ENCODE measurements around the gene BACH2. TPM values are rescaled to one million over a fixed set of nuclear protein-coding genes. Genes with fewer than 3 reads are reported as not detected.

The BACH2 gene
- total and polyA plus RNA-seq, 2 of the 8 experiments (the other 6 are each of a cell fraction or from before 2014, with no cell fraction given), result 1.9 to 5.9 TPM

DNA sequence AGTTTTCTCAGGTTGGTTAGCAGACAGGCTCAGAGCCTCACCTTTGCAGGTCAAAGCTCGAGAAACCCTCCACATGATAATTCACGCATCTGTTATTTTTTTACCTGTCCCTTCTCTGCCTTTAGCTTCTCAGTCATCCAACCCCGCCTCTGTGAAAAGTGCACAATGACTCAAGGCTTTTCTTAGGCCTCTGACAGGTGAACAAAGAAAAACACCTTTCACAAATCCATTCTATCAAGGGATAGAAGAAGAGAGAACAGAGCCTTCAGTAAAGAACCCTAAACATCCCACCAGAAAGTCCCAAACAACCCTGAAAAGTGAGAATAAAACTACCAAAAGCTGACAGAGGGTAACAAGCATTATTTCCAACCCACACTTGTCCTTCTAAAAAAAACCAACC, 224.1 kb downstream of the BACH2 start:
- H3K14ac ChIP-seq (ENCODE audit: insufficient read length), result no peak overlapping the region
- peaks cover 0 to 1% (median 0%) of the 10 kb centered on the region in 4 experiments; a peak in 1 of 7 replicates for H3K27me3 ChIP-seq (replicated peaks in 1 of 4; ENCODE audit: control insufficient read depth in 3 of 4, extremely low read depth in 1 of 4, insufficient read depth in 3 of 4, low read length in 3 of 4)
- H3K9ac ChIP-seq (replicated peaks in 1 of 4; ENCODE audit: extremely low read depth in 1 of 4, low read depth in 3 of 4, low read length in 3 of 4), result no peak overlapping the region
- H2BK15ac ChIP-seq (ENCODE audit: low read length), result no peak overlapping the region
- H3K79me2 ChIP-seq (ENCODE audit: control insufficient read depth in 1 of 2, insufficient read depth in 2 of 2, low read length in 2 of 2), result no peaks in the 10 kb centered on the region
- ChIA-PET CTCF (ENCODE audit: partially characterized antibody) (interaction anchor here (1.0 to 2.6 kb wide), 6 partner anchors 15 to 402 kb away, joined by 3 to 8 read pairs (median 4); no protein-coding TSS in a partner anchor), POLR2A (ENCODE audit: partially characterized antibody) (interaction anchor here (0.6 kb wide), 1 partner anchor 38 kb away, joined by 3 read pairs; no protein-coding TSS in a partner anchor)
- H2AFZ ChIP-seq (ENCODE audit: low read length), result no peak overlapping the region
- no peak overlapping the region for H2BK12ac ChIP-seq (ENCODE audit: low read depth, low read length)
- H3K4me3 ChIP-seq (ENCODE audit: extremely low read depth in 1 of 4, insufficient read depth in 2 of 4, low read depth in 3 of 4, low read length in 4 of 4), result no peak overlapping the region
- no peak overlapping the region for H3K56ac ChIP-seq (replicated peaks; ENCODE audit: insufficient read length, low read depth, low read length)
- WGBS, 2 experiments (ENCODE audit: extremely low coverage in 1 of 2, insufficient coverage in 1 of 2, insufficient read length in 1 of 2, insufficient replicate concordance in 2 of 2, low coverage in 1 of 2, low lambda C conversion rate in 2 of 2, missing lambda C conversion rate in 1 of 2), result 89% methylated on average over 3 of the region's 3 CpGs; no CpG with 5 or more reads in 1 of the 2 experiments
- H2AK5ac ChIP-seq (ENCODE audit: low read depth, low read length), result no peak overlapping the region
- H4K5ac ChIP-seq (ENCODE audit: insufficient read length, low read depth, low read length), result no peak overlapping the region
- H4K91ac ChIP-seq (replicated peaks; ENCODE audit: insufficient read length, low read length), result no peak overlapping the region
- H3K23ac ChIP-seq (ENCODE audit: insufficient read length), result no peak overlapping the region
- FAIRE-seq, result no peak
- H3K9me3 ChIP-seq (ENCODE audit: insufficient read depth in 2 of 2, low read depth in 1 of 2, low read length in 1 of 2), result no peaks in the 10 kb centered on the region
- peaks cover 0 to 5% (median 2%) of the 10 kb centered on the region in 4 experiments; a peak in 3 of 7 replicates for H3K4me1 ChIP-seq (replicated peaks in 1 of 4; ENCODE audit: control insufficient read depth in 3 of 4, insufficient read depth in 4 of 4, low read length in 3 of 4)
- H2BK20ac ChIP-seq (ENCODE audit: low read length), result no peak overlapping the region
- no peak overlapping the region for H2BK120ac ChIP-seq (replicated peaks; ENCODE audit: low read depth, low read length)
- H3K79me1 ChIP-seq (ENCODE audit: low read depth, low read length), result no peaks in the 10 kb centered on the region
- no peaks in the 10 kb centered on the region for H3K23me2 ChIP-seq (ENCODE audit: low read depth, low read length)
- H3K4me2 ChIP-seq (ENCODE audit: insufficient read depth in 1 of 2, low read depth in 2 of 2, low read length in 2 of 2), result no peak overlapping the region
- no peaks in the 10 kb centered on the region for H4K20me1 ChIP-seq (replicated peaks in 1 of 2; ENCODE audit: control insufficient read depth in 1 of 2, insufficient read depth in 2 of 2, low read length in 2 of 2)
- H3K18ac ChIP-seq (ENCODE audit: extremely low read depth, low read length), result no peak overlapping the region
- H3K4ac ChIP-seq (replicated peaks; ENCODE audit: insufficient read length, low read depth, low read length), result no peak overlapping the region
- no peak overlapping the region for H4K8ac ChIP-seq (ENCODE audit: extremely low read depth, insufficient read depth, low read length)
- no peak overlapping the region for H3K27ac ChIP-seq (ENCODE audit: low read depth, low read length)
- H3K36me3 ChIP-seq (ENCODE audit: control insufficient read depth in 2 of 4, insufficient read depth in 4 of 4, low read length in 3 of 4), result no peaks in the 10 kb centered on the region
- DNase-seq (ENCODE audit: low read depth in 1 of 2, low spot score in 2 of 2), result no peak
- H2BK5ac ChIP-seq (ENCODE audit: low read depth, low read length), result no peak overlapping the region
- TF ChIP-seq CEBPB (IDR thresholded peaks at IDR 0.05; ENCODE audit: low read depth, low read length), result no peak
- TF ChIP-seq CTBP2 (IDR thresholded peaks at IDR 0.05; ENCODE audit: borderline replicate concordance, insufficient read depth, insufficient read length, low read length), result no peak
- TF ChIP-seq JUND (IDR thresholded peaks at IDR 0.05; ENCODE audit: low read length), result no peak
- TF ChIP-seq, protein P1, sequence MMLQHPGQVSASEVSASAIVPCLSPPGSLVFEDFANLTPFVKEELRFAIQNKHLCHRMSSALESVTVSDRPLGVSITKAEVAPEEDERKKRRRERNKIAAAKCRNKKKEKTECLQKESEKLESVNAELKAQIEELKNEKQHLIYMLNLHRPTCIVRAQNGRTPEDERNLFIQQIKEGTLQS (IDR thresholded peaks at IDR 0.05; ENCODE audit: insufficient read depth, low read depth, low read length), result no peak
- TF ChIP-seq RNF2 (IDR thresholded peaks at IDR 0.05; ENCODE audit: borderline replicate concordance, low read depth, low read length, missing control alignments, poor library complexity, severe bottlenecking), result no peak
- TF ChIP-seq KDM5A (IDR thresholded peaks at IDR 0.05; ENCODE audit: low read length), result no peak
- TF ChIP-seq, protein P2, sequence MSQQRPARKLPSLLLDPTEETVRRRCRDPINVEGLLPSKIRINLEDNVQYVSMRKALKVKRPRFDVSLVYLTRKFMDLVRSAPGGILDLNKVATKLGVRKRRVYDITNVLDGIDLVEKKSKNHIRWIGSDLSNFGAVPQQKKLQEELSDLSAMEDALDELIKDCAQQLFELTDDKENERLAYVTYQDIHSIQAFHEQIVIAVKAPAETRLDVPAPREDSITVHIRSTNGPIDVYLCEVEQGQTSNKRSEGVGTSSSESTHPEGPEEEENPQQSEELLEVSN (IDR thresholded peaks at IDR 0.05), result no peak
- TF ChIP-seq POLR2A (IDR thresholded peaks at IDR 0.05; ENCODE audit: control extremely low read depth in 1 of 2, low read depth in 2 of 2, low read length in 2 of 2), result no peak
- TF ChIP-seq RBBP5 (IDR thresholded peaks at IDR 0.05; ENCODE audit: borderline replicate concordance, low read depth, low read length), result no peak
- TF ChIP-seq EP300 (IDR thresholded peaks at IDR 0.05; ENCODE audit: borderline replicate concordance in 1 of 2, low read depth in 2 of 2, low read length in 2 of 2), result no peak
- TF ChIP-seq RFX5 (IDR thresholded peaks at IDR 0.05; ENCODE audit: borderline replicate concordance, low read depth, low read length), result no peak
- TF ChIP-seq SP2 (IDR thresholded peaks at IDR 0.05; ENCODE audit: low read length), result no peak
- no peak for TF ChIP-seq NRF1 (IDR thresholded peaks at IDR 0.05; ENCODE audit: low read depth, low read length)
